22Rv1 (cell line): ENCODE data around the gene DTD1.

ENCODE experiments used
- H3K27ac ChIP-seq: fragments of 450-650 bp; 2 replicates; pipeline ENCODE4 v1.5.1; 2017
- CTCF ChIP-seq: fragments of 450-650 bp; IDR thresholded peaks from 2 replicates; pipeline ENCODE4 v1.5.1; 2017; ENCODE audit warnings: mild to moderate bottlenecking
- ZFX ChIP-seq: fragments of 450-650 bp; IDR thresholded peaks from 2 replicates; pipeline ENCODE4 v1.6.1; 2017; ENCODE audit warnings: antibody characterized with exemption, borderline replicate concordance

The DTD1 gene

GRCh38 chr20:18788021-18788420 lies 200.2 kb downstream of the DTD1 start:
- no peak for TF ChIP-seq CTCF
- TF ChIP-seq ZFX: no peak
- H3K27ac ChIP-seq: no peak overlapping the region

GRCh38 chr20:18790787-18791186 lies 202.9 kb downstream of the DTD1 start:
- H3K27ac ChIP-seq: no peak overlapping the region
- TF ChIP-seq ZFX: no peak
- TF ChIP-seq CTCF: no peak

GRCh38 chr20:18793625-18794427 lies 206.0 kb downstream of the DTD1 start:
- no peak overlapping the region for H3K27ac ChIP-seq
- TF ChIP-seq ZFX (no peak), CTCF (0 out of 2 replicates have a peak, but pooled peaks have one; percentile 16)

- TF ChIP-seq ZFX (no peak), CTCF (no peak)
- no peak overlapping the region for H3K27ac ChIP-seq
Observed at GRCh38 chr20:18794428-18794787, 206.6 kb downstream of the DTD1 start.

- no peak overlapping the region for H3K27ac ChIP-seq
- TF ChIP-seq CTCF: no peak
- TF ChIP-seq ZFX: no peak
Observed at GRCh38 chr20:18795366-18795765, 207.5 kb downstream of the DTD1 start.

- no peak for TF ChIP-seq CTCF
- TF ChIP-seq ZFX: no peak
- no peak overlapping the region for H3K27ac ChIP-seq
Observed at GRCh38 chr20:18796282-18796833, 208.5 kb downstream of the DTD1 start.

GRCh38 chr20:18801516-18801915 lies 213.7 kb downstream of the DTD1 start:
- H3K27ac ChIP-seq: no peak overlapping the region
- no peak for TF ChIP-seq ZFX
- TF ChIP-seq CTCF: no peak
